Measurements from ENCODE around the gene XRN1.

GRCh38 chr3:142332390-142332789 is 115.4 kb downstream of the XRN1 start:
- TF ChIP-seq CTCF (IDR thresholded peaks at IDR 0.05) (no peak), POLR2A (IDR thresholded peaks at IDR 0.05) (no peak)
